Measurements from ENCODE around the gene NTN4. TPM values are rescaled to one million over a fixed set of nuclear protein-coding genes. Genes with fewer than 3 reads are reported as not detected.
"Not testable (repeated sequence)": the region's sequence is repeated elsewhere in the genome, so short reads cannot be mapped to it uniquely, and the experiment has no call there.

Gene NTN4
- total RNA-seq, 1 donor from 2014 or later = 60.3 TPM

DNA sequence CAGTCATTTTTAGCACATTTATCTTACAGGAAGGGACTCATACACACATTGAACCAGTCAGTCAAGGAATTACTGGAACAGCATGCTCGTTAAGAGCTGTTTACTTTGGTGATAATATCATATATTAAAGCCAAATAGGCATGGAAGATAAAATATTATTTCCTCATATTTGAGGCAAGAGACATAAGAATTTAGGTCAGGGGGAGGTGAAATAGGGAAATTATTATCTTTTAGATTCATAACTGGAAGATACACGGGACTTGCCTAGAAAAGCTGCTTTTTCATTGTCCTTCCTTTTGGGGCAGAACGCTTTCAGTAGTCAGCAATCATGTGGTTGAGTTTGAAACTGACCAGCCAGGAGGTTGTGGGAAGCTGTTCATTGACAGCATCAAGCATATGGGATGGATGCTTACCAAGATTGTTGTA, 72.5 kb downstream of the NTN4 start:
- no peak for FAIRE-seq

GRCh38 chr12:95717316-95717928, 73.1 kb downstream of the NTN4 start:
- DNase-seq (ENCODE audit: low spot score in 2 of 2) = no peak
- FAIRE-seq = no peak

More for the DNA sequence above, 72.5 kb downstream of the NTN4 start:
- no peak for DNase-seq (ENCODE audit: low spot score in 2 of 2)

GRCh38 chr12:95715177-95715576, 75.4 kb downstream of the NTN4 start:
- FAIRE-seq (no peak), DNase-seq (ENCODE audit: low spot score in 2 of 2) (no peak)

DNA sequence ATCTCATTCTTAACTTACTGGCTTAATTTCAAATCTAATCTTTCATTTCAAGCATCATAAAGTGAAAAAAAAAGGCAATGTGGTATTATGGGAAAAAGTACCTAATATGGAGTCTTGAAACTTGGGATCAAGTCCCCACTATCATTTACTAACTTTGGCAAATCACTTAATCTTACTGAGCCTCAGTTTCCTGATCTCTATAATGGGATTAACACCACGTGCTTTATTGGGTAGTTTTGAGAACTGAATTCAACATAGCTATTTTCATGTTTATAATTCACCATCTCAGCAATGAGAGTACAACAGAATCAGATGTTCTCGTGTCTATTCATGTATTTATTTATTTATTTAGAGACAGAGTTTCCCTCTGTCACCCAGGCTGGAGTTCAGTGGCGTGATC, 78.3 kb downstream of the NTN4 start:
- FAIRE-seq = no peak
- DNase-seq (ENCODE audit: low spot score in 2 of 2) = no peak

DNA sequence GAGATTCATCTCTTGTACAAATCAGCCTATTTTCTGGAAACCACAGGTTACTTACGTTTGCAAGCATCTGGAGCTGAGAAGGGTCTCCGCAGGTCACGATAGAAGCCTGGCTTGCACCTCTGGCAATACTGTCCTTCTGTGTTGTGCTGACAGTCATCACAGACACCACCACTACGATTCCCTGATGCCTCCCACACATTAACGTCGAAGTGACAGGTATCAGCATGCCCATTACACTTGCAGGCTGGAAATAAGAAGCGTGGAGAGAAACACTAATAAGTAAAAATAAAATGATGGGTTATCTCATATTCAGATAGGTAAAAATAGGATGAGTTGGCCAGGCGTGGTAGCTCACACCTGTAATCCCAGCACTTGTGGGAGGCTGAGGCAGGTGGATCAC, 80.2 kb downstream of the NTN4 start:
- DNase-seq (ENCODE audit: low spot score in 2 of 2) = no peak

DNA sequence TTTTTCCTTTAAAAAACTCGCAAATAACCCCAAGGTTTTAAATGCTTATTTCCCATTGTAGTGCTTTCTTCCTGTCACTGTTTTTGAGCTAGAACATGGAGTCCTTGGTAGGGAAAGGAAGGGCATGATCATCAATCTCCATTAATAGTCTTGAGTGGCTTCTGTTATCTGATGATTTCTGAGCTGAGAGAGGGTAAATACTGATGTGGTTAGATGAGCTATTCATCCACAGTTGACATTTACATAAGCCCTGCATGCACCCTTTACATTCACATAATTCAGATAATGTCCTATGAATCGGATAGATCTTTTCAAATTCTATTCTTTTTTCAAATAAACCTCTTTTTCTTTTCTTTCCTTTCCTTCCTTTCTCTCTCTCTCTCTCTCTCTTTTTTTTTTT, 81.4 kb downstream of the NTN4 start:
- FAIRE-seq = no peak
- no peak for DNase-seq (ENCODE audit: low spot score in 2 of 2)

More for the DNA sequence above, 80.2 kb downstream of the NTN4 start:
- FAIRE-seq = no peak

DNA sequence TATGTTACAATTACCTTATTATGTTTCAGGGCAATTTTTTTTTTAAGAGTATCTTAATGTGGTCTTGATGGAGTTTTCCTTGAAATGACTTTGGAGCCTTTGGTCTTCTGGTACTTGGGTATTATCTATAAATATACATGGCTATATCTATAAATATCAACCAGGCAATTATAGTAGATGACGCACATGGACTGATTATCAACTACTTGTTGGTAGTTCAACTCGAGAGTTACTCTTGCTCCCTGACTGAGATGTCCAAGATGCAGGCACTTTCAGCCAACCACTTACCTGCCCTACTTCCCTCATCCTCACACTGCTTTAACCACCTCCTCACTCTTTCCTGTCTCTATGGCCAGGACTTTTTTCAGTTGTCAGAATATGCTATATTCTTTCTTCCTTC, 85.4 kb downstream of the NTN4 start:
- no peak for DNase-seq (ENCODE audit: low spot score in 2 of 2)
- FAIRE-seq = no peak

- no peak for DNase-seq (ENCODE audit: low spot score in 2 of 2)
- FAIRE-seq = no peak
Observed at GRCh38 chr12:95703986-95704385, 86.6 kb downstream of the NTN4 start.

GRCh38 chr12:95701722-95702418, 88.7 kb downstream of the NTN4 start:
- DNase-seq (ENCODE audit: low spot score in 2 of 2) = no peak
- FAIRE-seq = no peak

GRCh38 chr12:95701275-95701674, 89.3 kb downstream of the NTN4 start:
- FAIRE-seq = no peak
- DNase-seq (ENCODE audit: low spot score in 2 of 2) = no peak

GRCh38 chr12:95700316-95700785, 90.2 kb downstream of the NTN4 start:
- DNase-seq (ENCODE audit: low spot score in 2 of 2) (no peak), FAIRE-seq (no peak)

DNA sequence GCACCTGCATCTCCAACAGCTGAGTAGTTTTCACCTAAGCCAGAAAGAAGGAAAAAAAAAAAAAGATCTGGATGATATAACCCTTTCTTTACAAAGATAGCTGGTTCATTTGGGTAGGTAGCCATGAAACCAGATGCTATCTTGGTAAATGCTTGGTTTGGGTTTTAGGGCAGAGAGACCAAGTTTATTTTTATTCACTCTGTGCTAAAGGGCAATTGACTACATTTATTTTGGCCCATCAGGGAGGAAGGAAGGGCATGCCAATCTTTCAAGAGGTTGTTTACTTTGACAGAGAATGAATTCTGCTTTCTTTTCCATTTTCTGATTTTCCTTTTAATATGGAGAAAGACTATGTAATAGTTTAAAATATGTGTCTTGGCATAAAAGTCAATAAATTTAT, 91.0 kb downstream of the NTN4 start:
- DNase-seq (ENCODE audit: low spot score in 2 of 2) (no peak), FAIRE-seq (no peak)

DNA sequence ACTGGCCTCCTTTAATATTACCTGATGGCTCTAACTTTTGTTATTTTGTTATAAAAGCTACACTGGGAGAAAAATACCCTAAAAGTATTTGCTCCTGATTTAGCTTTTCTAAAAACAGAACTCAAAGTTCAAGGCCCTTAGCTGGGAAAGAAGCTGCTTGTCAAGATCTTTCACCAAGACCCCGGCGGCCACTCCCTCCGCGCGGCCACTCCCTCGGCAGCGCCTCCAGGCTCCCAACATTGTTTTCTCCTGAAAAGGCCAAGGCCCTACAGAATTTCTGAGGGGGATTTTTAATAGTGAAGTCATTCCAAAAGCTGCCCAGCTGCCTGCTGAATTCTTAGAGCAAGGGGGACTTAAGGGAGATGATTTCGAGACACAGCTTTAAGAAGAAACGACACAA, 96.4 kb downstream of the NTN4 start:
- FAIRE-seq (no peak), DNase-seq (ENCODE audit: low spot score in 2 of 2) (no peak)

DNA sequence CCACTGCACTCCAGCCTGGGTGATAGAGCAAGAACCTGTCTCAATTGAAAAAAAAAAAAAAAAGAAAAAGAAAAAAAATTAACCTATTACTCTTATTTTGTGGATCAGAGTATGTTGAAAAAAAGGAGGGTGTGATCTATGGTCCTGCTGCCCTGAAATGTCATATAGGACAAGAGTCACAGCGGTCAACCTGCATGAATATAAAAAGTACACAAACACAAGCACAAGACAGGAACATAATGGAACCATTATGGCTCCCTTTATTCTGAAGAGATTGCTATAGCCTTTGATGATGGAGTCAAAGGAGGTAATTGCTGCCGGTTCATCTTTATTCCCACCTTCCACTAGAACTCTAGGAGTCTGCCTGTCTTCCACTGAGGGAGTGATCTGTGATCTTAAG, 96.9 kb downstream of the NTN4 start:
- DNase-seq (ENCODE audit: low spot score in 2 of 2) = no peak
- no peak for FAIRE-seq

- FAIRE-seq (no peak), DNase-seq (ENCODE audit: low spot score in 2 of 2) (no peak)
Observed at GRCh38 chr12:95690861-95691635, 99.5 kb downstream of the NTN4 start.

DNA sequence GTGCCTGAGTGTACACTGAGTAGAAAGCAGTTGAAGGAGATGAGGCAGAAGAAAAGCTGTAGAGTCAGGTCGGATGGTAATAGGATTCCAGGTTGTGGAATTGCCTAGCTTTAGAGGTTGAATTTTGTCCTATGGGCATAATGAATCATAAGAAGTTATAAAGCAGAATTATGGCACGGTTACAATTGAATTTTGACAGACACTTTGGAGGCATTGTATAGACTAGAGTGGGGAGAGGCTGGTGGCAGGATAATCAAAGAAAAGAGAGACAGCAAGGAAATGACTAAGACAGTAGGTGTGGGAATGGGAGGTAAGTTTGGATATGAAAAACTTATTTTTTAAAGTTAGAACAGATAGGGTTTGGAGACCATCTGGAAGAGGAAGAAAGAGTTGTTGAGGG, 102.6 kb downstream of the NTN4 start:
- DNase-seq (ENCODE audit: low spot score in 2 of 2) (no peak), FAIRE-seq (no peak)

DNA sequence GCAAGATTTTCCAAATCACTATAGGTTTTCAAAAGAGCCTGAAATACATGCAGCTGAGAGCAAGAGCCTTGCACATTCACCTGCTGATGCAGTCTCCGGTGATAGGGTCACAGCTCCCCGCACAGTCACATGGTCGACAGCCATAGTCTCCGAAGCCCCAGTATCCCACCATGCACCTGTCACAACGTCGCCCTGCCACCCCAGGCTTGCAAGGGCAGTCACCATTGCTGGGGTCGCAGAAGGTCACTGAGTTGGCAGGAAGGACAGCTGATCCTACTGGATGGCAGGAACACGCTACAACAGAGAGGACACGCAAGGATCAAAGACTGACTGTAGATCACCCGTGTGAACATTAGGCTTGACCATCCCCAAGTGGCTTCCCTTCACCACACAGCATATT, 107.1 kb downstream of the NTN4 start:
- no peak for DNase-seq (ENCODE audit: low spot score in 2 of 2)
- no peak for FAIRE-seq

- no peak for DNase-seq (ENCODE audit: low spot score in 2 of 2)
Observed at GRCh38 chr12:95681210-95681765, 109.3 kb downstream of the NTN4 start.

DNA sequence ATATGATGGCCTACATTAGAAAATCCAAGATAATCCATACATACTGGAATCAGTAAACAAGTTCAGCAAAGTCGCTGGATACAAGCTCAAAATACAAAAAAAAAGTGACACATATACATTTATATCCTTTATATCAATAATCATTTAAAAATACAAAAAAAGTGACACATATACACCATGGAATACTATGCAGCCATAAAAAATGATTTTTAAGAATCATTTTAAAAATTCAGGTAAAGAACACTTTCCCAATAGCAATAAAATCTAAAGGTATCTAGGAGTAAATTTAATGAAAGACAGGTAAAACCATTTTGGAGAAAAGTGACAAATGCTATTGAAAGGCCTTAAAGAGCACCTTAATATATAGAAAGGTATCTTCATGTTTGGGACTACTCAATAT, 111.9 kb downstream of the NTN4 start:
- FAIRE-seq (no peak), DNase-seq (ENCODE audit: low spot score in 2 of 2) (no peak)

More at GRCh38 chr12:95681210-95681765, 109.3 kb downstream of the NTN4 start:
- no peak for FAIRE-seq

DNA sequence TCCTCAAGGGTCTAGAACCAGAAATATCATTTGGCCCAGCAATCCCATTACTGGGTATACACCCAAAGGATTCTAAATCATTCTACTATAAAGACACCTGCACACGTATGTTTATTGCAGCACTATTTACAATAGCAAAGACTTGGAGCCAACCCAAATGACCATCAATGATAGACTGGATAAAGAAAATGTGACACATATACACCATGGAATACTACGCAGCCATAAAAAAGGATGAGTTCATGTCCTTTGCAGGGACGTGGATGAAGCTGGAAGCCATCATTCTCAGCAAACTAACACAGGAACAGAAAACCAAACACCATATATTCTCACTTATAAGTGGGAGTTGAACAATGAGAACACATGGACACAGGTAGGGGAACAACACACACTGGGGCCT, 112.8 kb downstream of the NTN4 start:
- FAIRE-seq; DNase-seq (ENCODE audit: low spot score in 2 of 2): not testable (repeated sequence)

GRCh38 chr12:95674631-95675030, 115.9 kb downstream of the NTN4 start:
- no peak for FAIRE-seq
- DNase-seq (ENCODE audit: low spot score in 2 of 2) = no peak

All from frontal cortex (tissue), 4 donors.